Measurements from ENCODE around the gene TUBGCP2.

- no peak for TF ChIP-seq POLR2AphosphoS5 (IDR thresholded peaks at IDR 0.05; ENCODE audit: low read depth, low read length)
- TF ChIP-seq TCF7L2 (IDR thresholded peaks at IDR 0.05; ENCODE audit: low read depth, low read length): no peak
- TF ChIP-seq CTCF (IDR thresholded peaks at IDR 0.05): no peak
- TF ChIP-seq REST (IDR thresholded peaks at IDR 0.05; ENCODE audit: insufficient read depth in 1 of 2, low read depth in 2 of 2, low read length in 1 of 2): no peak
Observed at GRCh38 chr10:133278577-133279265, 30.0 kb downstream of the TUBGCP2 start.
